SK-N-SH treated with all-trans-retinoic acid at 6 μM for 48 hours (cell line): ENCODE results near the gene CHPF2.

Source experiments
- ATAC-seq: fragments of 200-7000 bp; cut with Tn5 transposase; 3 replicates; pipeline ENCODE4 v1.9.1; 2020; ENCODE audit warnings: mild to moderate bottlenecking, moderate library complexity
- BACH2 ChIP-seq: fragments of 250-450 bp; sonication (Bioruptor Pico); IDR thresholded peaks from 2 replicates; pipeline ENCODE4 v1.9.0; 2021; ENCODE audit warnings: mild to moderate bottlenecking, borderline replicate concordance
- CSDC2 ChIP-seq: fragments of 250-450 bp; sonication (Bioruptor Pico); IDR thresholded peaks from 2 replicates; pipeline ENCODE4 v1.5.0; 2020; ENCODE audit warnings: mild to moderate bottlenecking, moderate library complexity
- GLIS3 ChIP-seq: fragments of 250-450 bp; sonication (Bioruptor Pico); IDR thresholded peaks from 2 replicates; pipeline ENCODE4 v1.5.0; 2020; ENCODE audit warnings: mild to moderate bottlenecking, moderate library complexity
- ISL1 ChIP-seq: fragments of 250-450 bp; sonication (Bioruptor Pico); IDR thresholded peaks from 2 replicates; pipeline ENCODE4 v2.1.2; 2022; ENCODE audit warnings: mild to moderate bottlenecking, moderate library complexity
- OSR1 ChIP-seq: fragments of 250-450 bp; sonication (Bioruptor Pico); IDR thresholded peaks from 2 replicates; pipeline ENCODE4 v1.8.0; 2022; ENCODE audit warnings: moderate library complexity, mild to moderate bottlenecking, inconsistent platforms
- PPARA ChIP-seq: fragments of 250-450 bp; sonication (Bioruptor Pico); IDR thresholded peaks from 2 replicates; pipeline ENCODE4 v1.5.0; 2020; ENCODE audit warnings: mild to moderate bottlenecking, borderline replicate concordance
- SNAI2 ChIP-seq: fragments of 250-450 bp; sonication (Bioruptor Pico); IDR thresholded peaks from 2 replicates; pipeline ENCODE4 v1.5.0; 2020; ENCODE audit warnings: mild to moderate bottlenecking, moderate library complexity
- TCF4 ChIP-seq: fragments of 250-450 bp; sonication (Bioruptor Pico); IDR thresholded peaks from 2 replicates; pipeline ENCODE4 v1.8.0; 2021; ENCODE audit warnings: mild to moderate bottlenecking, moderate library complexity, borderline replicate concordance
- TOX ChIP-seq: fragments of 250-450 bp; sonication (Bioruptor Pico); IDR thresholded peaks from 2 replicates; pipeline ENCODE4 v1.8.0; 2021; ENCODE audit warnings: mild to moderate bottlenecking, moderate library complexity, borderline replicate concordance
- ZC3H10 ChIP-seq: fragments of 250-450 bp; sonication (Bioruptor Pico); IDR thresholded peaks from 2 replicates; pipeline ENCODE4 v1.5.1; 2021; ENCODE audit warnings: mild to moderate bottlenecking, moderate library complexity
- ZFP3 ChIP-seq: fragments of 250-450 bp; sonication (Bioruptor Pico); IDR thresholded peaks from 2 replicates; pipeline ENCODE4 v1.5.0; 2020; ENCODE audit warnings: mild to moderate bottlenecking, moderate library complexity
- ZFP30 ChIP-seq: fragments of 450-650 bp; formaldehyde crosslinking; IDR thresholded peaks from 2 replicates; pipeline ENCODE4 v1.5.0; 2022; ENCODE audit warnings: mild to moderate bottlenecking, moderate library complexity
- ZNF565 ChIP-seq: fragments of 450-650 bp; formaldehyde crosslinking; conservative IDR thresholded peaks from 2 replicates; pipeline ENCODE4 v1.5.0; 2020; ENCODE audit warnings: low read depth, mild to moderate bottlenecking, moderate library complexity
- ZNF70 ChIP-seq: fragments of 450-650 bp; formaldehyde crosslinking; IDR thresholded peaks from 2 replicates; pipeline ENCODE4 v1.5.0; 2020; ENCODE audit warnings: mild to moderate bottlenecking, moderate library complexity
- TF ChIP-seq, protein P1 (sequence below): fragments of 250-450 bp; sonication (Bioruptor Pico); IDR thresholded peaks from 2 replicates; pipeline ENCODE4 v1.5.0; 2020; ENCODE audit warnings: mild to moderate bottlenecking, moderate library complexity
- TF ChIP-seq, protein P2 (sequence below): fragments of 250-450 bp; sonication (Bioruptor Pico); IDR thresholded peaks from 2 replicates; pipeline ENCODE4 v1.5.1; 2021; ENCODE audit warnings: mild to moderate bottlenecking, moderate library complexity
- TF ChIP-seq, protein P3 (sequence below): fragments of 250-450 bp; sonication (Bioruptor Pico); IDR thresholded peaks from 2 replicates; pipeline ENCODE4 v1.5.1; 2020; ENCODE audit warnings: low read depth, mild to moderate bottlenecking, moderate library complexity
- TF ChIP-seq, protein P4 (sequence below): fragments of 250-450 bp; sonication (Bioruptor Pico); IDR thresholded peaks from 2 replicates; pipeline ENCODE4 v1.8.0; 2021; ENCODE audit warnings: low read depth, mild to moderate bottlenecking, moderate library complexity, borderline replicate concordance
- TF ChIP-seq, protein P5 (sequence below): fragments of 250-450 bp; sonication (Bioruptor Pico); IDR thresholded peaks from 2 replicates; pipeline ENCODE4 v1.8.0; 2020; ENCODE audit warnings: mild to moderate bottlenecking, moderate library complexity, borderline replicate concordance

Gene CHPF2

DNA sequence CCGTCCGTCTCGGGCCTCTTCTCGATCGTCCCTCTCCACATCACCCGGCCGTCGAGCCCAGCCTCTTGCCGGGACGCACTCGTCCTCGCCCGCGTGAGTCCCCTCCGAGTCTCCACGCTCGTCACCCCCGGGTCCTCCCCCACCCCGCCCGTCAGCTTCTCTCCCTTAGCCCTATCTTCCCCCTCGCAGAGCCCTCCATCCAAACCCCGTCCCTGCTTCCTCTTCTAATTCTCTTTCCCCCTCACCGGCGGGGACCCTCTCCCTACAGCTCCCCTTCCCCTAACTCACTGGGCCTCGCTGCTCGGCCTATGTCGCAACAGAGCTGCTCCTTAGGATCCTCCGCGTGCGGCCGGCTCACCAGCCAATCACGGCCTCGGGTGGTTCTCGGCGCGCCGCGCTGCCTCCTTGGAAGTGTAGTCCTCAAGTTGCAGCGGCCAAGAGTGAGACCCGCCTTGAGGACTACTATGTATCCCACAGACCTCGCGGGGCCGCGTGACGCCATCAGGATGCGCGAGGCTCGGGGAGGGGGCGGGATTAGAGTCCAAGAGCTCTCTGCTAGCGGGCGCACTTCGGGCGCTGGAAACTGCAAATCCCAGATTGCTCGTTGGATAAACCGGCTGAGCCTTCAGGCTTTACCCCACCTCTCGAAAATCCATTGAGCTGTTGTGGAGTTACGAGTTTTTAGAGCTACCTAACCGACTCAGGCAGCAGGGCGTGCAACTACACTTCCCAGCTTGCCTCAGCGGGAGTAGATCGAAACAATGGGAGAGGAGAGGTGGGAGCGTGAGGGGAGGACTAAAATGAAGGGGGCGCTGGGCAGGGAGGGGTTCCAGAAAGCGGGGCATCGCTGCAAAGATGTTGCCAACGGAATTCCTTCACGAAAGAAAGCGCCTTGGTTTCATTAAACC lies 5.2 kb upstream of the CHPF2 start, which contains the start of gene ABCF2:
ABCF2 (minus strand) TSS at position 331 of the 908 bp plus-strand sequence. CDS start 747 bp downstream, outside the sequence.
- no peak for TF ChIP-seq ISL1 (CRISPR knock-in tag)
- TF ChIP-seq, protein P1, sequence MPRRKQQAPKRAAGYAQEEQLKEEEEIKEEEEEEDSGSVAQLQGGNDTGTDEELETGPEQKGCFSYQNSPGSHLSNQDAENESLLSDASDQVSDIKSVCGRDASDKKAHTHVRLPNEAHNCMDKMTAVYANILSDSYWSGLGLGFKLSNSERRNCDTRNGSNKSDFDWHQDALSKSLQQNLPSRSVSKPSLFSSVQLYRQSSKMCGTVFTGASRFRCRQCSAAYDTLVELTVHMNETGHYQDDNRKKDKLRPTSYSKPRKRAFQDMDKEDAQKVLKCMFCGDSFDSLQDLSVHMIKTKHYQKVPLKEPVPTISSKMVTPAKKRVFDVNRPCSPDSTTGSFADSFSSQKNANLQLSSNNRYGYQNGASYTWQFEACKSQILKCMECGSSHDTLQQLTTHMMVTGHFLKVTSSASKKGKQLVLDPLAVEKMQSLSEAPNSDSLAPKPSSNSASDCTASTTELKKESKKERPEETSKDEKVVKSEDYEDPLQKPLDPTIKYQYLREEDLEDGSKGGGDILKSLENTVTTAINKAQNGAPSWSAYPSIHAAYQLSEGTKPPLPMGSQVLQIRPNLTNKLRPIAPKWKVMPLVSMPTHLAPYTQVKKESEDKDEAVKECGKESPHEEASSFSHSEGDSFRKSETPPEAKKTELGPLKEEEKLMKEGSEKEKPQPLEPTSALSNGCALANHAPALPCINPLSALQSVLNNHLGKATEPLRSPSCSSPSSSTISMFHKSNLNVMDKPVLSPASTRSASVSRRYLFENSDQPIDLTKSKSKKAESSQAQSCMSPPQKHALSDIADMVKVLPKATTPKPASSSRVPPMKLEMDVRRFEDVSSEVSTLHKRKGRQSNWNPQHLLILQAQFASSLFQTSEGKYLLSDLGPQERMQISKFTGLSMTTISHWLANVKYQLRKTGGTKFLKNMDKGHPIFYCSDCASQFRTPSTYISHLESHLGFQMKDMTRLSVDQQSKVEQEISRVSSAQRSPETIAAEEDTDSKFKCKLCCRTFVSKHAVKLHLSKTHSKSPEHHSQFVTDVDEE (CRISPR knock-in tag) = peak; percentile 36; the same call in 1 of the 2 replicates
- ATAC-seq = peak; percentile 98

DNA sequence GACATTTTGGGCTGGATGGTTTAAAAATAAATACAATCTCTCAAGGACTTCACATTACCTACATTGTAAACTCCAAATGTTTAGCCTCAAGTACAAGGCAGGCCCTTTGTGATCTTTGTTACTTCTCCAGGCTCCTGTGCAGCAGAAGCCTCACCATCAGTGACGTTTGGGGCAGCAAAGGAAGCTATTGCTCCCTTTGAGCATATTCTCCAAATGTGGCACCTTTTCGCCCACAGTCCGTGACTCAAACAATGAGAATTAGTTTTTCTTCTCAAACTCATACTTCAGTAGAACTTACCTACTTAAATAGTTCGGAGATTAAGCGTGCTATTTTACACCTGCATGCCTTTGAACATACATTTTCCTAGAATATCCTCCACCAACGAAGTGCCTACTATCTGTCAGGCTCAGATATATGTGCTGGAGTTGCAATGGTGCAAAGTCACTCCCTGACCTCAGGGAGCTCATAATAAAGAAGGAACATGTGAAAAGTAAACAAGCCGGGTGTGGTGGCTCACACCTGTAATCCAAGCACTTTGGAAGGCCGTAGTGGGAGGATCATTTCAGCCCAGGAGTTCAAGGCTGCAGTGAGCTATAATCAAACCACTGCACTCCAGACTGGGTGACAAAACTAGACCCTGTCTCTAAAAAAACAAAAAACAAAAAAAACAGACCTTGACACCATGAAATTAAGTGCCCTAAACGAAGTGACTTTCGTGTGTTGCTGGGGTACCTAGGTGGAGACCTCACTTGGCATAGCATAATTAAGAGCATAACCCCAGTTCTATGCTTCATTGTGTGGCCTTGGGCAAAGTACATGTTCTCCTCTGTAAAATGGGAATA lies 4.0 kb upstream of the CHPF2 start:
- no peak for TF ChIP-seq CSDC2 (CRISPR knock-in tag)
- TF ChIP-seq BACH2 (CRISPR knock-in tag) = no peak
- no peak for TF ChIP-seq ZNF565 (CRISPR knock-in tag)
- TF ChIP-seq ZC3H10 (CRISPR knock-in tag) = no peak
- TF ChIP-seq SNAI2 (CRISPR knock-in tag) = no peak
- TF ChIP-seq, protein P2, sequence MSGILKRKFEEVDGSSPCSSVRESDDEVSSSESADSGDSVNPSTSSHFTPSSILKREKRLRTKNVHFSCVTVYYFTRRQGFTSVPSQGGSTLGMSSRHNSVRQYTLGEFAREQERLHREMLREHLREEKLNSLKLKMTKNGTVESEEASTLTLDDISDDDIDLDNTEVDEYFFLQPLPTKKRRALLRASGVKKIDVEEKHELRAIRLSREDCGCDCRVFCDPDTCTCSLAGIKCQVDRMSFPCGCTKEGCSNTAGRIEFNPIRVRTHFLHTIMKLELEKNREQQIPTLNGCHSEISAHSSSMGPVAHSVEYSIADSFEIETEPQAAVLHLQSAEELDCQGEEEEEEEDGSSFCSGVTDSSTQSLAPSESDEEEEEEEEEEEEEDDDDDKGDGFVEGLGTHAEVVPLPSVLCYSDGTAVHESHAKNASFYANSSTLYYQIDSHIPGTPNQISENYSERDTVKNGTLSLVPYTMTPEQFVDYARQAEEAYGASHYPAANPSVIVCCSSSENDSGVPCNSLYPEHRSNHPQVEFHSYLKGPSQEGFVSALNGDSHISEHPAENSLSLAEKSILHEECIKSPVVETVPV = no peak
- TF ChIP-seq, protein P3, sequence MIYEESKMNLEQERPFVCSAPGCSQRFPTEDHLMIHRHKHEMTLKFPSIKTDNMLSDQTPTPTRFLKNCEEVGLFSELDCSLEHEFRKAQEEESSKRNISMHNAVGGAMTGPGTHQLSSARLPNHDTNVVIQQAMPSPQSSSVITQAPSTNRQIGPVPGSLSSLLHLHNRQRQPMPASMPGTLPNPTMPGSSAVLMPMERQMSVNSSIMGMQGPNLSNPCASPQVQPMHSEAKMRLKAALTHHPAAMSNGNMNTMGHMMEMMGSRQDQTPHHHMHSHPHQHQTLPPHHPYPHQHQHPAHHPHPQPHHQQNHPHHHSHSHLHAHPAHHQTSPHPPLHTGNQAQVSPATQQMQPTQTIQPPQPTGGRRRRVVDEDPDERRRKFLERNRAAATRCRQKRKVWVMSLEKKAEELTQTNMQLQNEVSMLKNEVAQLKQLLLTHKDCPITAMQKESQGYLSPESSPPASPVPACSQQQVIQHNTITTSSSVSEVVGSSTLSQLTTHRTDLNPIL (CRISPR knock-in tag) = no peak
- no peak for TF ChIP-seq ZNF70 (CRISPR knock-in tag)
- no peak for TF ChIP-seq ZFP3
- no peak for TF ChIP-seq TOX (CRISPR knock-in tag)
- no peak for TF ChIP-seq OSR1 (CRISPR knock-in tag)
- TF ChIP-seq, protein P4, sequence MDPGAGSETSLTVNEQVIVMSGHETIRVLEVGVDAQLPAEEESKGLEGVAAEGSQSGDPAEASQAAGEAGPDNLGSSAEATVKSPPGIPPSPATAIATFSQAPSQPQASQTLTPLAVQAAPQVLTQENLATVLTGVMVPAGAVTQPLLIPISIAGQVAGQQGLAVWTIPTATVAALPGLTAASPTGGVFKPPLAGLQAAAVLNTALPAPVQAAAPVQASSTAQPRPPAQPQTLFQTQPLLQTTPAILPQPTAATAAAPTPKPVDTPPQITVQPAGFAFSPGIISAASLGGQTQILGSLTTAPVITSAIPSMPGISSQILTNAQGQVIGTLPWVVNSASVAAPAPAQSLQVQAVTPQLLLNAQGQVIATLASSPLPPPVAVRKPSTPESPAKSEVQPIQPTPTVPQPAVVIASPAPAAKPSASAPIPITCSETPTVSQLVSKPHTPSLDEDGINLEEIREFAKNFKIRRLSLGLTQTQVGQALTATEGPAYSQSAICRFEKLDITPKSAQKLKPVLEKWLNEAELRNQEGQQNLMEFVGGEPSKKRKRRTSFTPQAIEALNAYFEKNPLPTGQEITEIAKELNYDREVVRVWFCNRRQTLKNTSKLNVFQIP (CRISPR knock-in tag) = no peak
- TF ChIP-seq GLIS3 (CRISPR knock-in tag) = no peak
- TF ChIP-seq TCF4 (CRISPR knock-in tag) = no peak
- no peak for TF ChIP-seq PPARA (CRISPR knock-in tag)
- no peak for TF ChIP-seq ISL1 (CRISPR knock-in tag)
- TF ChIP-seq ZFP30 (CRISPR knock-in tag) = no peak
- TF ChIP-seq, all 23 proteins: peak for 0
- ATAC-seq = no peak

DNA sequence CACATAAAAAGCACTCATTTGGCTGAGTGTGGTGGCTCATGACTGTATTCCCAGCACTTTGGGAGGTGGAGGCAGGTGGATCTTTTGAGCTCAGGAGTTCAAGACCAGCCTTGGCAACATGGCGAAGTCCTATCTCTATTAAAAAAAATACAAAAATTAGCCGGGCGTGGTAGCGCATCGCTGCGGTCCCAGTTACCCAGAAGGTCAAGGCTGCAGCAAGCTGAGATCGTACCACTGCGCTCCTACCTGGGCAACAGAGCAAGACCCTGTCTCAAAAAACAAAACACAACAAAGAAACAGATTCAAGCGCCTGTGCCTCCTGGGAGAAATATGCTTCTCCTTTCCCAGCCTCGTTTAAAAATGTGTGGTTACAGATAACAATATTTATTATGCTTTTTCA lies 3.0 kb upstream of the CHPF2 start:
- ATAC-seq = no peak
- TF ChIP-seq CSDC2 (CRISPR knock-in tag) = no peak
- no peak for TF ChIP-seq OSR1 (CRISPR knock-in tag)
- TF ChIP-seq SNAI2 (CRISPR knock-in tag) = no peak
- TF ChIP-seq ISL1 (CRISPR knock-in tag) = no peak
- no peak for TF ChIP-seq ZFP3
- TF ChIP-seq GLIS3 (CRISPR knock-in tag) = no peak
- TF ChIP-seq, protein P4 (CRISPR knock-in tag) = no peak
- TF ChIP-seq, protein P3 (CRISPR knock-in tag) = no peak
- TF ChIP-seq, protein P2 = no peak
- TF ChIP-seq, protein P5, sequence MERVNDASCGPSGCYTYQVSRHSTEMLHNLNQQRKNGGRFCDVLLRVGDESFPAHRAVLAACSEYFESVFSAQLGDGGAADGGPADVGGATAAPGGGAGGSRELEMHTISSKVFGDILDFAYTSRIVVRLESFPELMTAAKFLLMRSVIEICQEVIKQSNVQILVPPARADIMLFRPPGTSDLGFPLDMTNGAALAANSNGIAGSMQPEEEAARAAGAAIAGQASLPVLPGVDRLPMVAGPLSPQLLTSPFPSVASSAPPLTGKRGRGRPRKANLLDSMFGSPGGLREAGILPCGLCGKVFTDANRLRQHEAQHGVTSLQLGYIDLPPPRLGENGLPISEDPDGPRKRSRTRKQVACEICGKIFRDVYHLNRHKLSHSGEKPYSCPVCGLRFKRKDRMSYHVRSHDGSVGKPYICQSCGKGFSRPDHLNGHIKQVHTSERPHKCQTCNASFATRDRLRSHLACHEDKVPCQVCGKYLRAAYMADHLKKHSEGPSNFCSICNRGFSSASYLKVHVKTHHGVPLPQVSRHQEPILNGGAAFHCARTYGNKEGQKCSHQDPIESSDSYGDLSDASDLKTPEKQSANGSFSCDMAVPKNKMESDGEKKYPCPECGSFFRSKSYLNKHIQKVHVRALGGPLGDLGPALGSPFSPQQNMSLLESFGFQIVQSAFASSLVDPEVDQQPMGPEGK (CRISPR knock-in tag) = no peak
- TF ChIP-seq ZFP30 (CRISPR knock-in tag) = no peak
- no peak for TF ChIP-seq ZC3H10 (CRISPR knock-in tag)
